GM12892 (cell line): ENCODE measurements around the gene KCNQ1OT1.

Experiments
- POLR2A ChIP-seq: IDR thresholded peaks from 2 replicates; pipeline ENCODE4 v1.6.1; 2011; ENCODE audit warnings: low read depth, low read length, control low read depth
- TAF1 ChIP-seq: IDR thresholded peaks from 2 replicates; pipeline ENCODE4 v1.6.1; 2011; ENCODE audit warnings: low read depth, mild to moderate bottlenecking, control low read depth, low read length, borderline replicate concordance

GRCh38 chr11:2683806-2684205 lies 16.0 kb downstream of the KCNQ1OT1 start:
- no peak for TF ChIP-seq POLR2A
- no peak for TF ChIP-seq TAF1
